HK-2 (cell line): ENCODE data around the gene TRIM15.
"Not testable (repeated sequence)": the region's sequence is repeated elsewhere in the genome, so short reads cannot be mapped to it uniquely, and the experiment has no call there.

Experiments
- DNase-seq: peaks from one replicate; pipeline ENCODE4 v3.0.0-alpha.2; 2018; ENCODE audit not compliant: unreplicated experiment

TRIM15 gene

GRCh38 chr6:30162265-30163089 lies 869 bp upstream of the TRIM15 start:
- no peak for DNase-seq

- no peak for DNase-seq
Observed at GRCh38 chr6:30163918-30164654, 740 bp downstream of the TRIM15 start.

- DNase-seq: no peak
Observed at GRCh38 chr6:30164714-30165113, 1.4 kb downstream of the TRIM15 start.

- not testable (repeated sequence) for DNase-seq
Observed at GRCh38 chr6:30165238-30165637, 1.9 kb downstream of the TRIM15 start.

- no peak for DNase-seq
Observed at GRCh38 chr6:30167101-30167500, 3.8 kb downstream of the TRIM15 start.

- no peak for DNase-seq
Observed at GRCh38 chr6:30168741-30169140, 5.4 kb downstream of the TRIM15 start.

GRCh38 chr6:30169658-30170614 lies 6.6 kb downstream of the TRIM15 start:
- DNase-seq: no peak

- no peak for DNase-seq
Observed at GRCh38 chr6:30171677-30172471, 8.5 kb downstream of the TRIM15 start.

- no peak for DNase-seq
Observed at GRCh38 chr6:30172681-30173080, 9.3 kb downstream of the TRIM15 start.

GRCh38 chr6:30175765-30176164 lies 12.4 kb downstream of the TRIM15 start:
- DNase-seq: no peak

GRCh38 chr6:30178837-30179236 lies 15.5 kb downstream of the TRIM15 start:
- no peak for DNase-seq

- no peak for DNase-seq
Observed at GRCh38 chr6:30180145-30180544, 16.8 kb downstream of the TRIM15 start.

- no peak for DNase-seq
Observed at GRCh38 chr6:30184417-30185031, 21.2 kb downstream of the TRIM15 start.

GRCh38 chr6:30185846-30186484 lies 22.6 kb downstream of the TRIM15 start:
- no peak for DNase-seq

- DNase-seq: no peak
Observed at GRCh38 chr6:30188541-30188940, 25.2 kb downstream of the TRIM15 start.

GRCh38 chr6:30192076-30192475 lies 28.7 kb downstream of the TRIM15 start:
- no peak for DNase-seq

GRCh38 chr6:30194797-30195690 lies 31.7 kb downstream of the TRIM15 start:
- no peak for DNase-seq

- DNase-seq: no peak
Observed at GRCh38 chr6:30195951-30196350, 32.6 kb downstream of the TRIM15 start.

GRCh38 chr6:30196376-30196775 lies 33.0 kb downstream of the TRIM15 start:
- DNase-seq: no peak
